Prostate gland (tissue), 2 donors: ENCODE data around the gene RIT1. TPM values are rescaled to one million over a fixed set of nuclear protein-coding genes. Genes with fewer than 3 reads are reported as not detected.
A peak's percentile ranks its signal among the peaks of the same experiment; 100 is the strongest.

ENCODE experiments used
- DNase-seq: peaks from one replicate; pipeline ENCODE4 v3.0.0-alpha.2; 2019; ENCODE audit warnings: low spot score
- H3K27ac ChIP-seq, 2 donors: fragments of 200-600 bp; sonication (generic); 2 replicates each; pipeline ENCODE4 v1.5.1; 2017 to 2019
- H3K27me3 ChIP-seq: fragments of 200-600 bp; sonication (generic); replicated peaks from 2 replicates; pipeline ENCODE4 v1.5.1; 2019; ENCODE audit not compliant: insufficient read depth
- H3K36me3 ChIP-seq, 2 donors: fragments of 200-600 bp; sonication (generic); 1 replicate in 1 of 2; 2 replicates in 1 of 2; pipeline versions ENCODE4 v1.5.1 to v1.8.1; 2017 to 2019
- H3K4me1 ChIP-seq: fragments of 200-600 bp; sonication (generic); replicated peaks from 2 replicates; pipeline ENCODE4 v1.5.1; 2019
- H3K4me3 ChIP-seq, 2 donors: fragments of 200-600 bp; sonication (generic); 2 replicates each; pipeline ENCODE4 v1.5.1; 2017 to 2019
- H3K9me3 ChIP-seq: fragments of 200-600 bp; sonication (generic); 2 replicates; pipeline ENCODE4 v1.5.1; 2017
- POLR2A ChIP-seq: fragments of 450-650 bp; IDR thresholded peaks from one replicate; pipeline ENCODE4 v1.6.1; 2016; ENCODE audit warnings: antibody characterized with exemption, mild to moderate bottlenecking
- POLR2AphosphoS5 ChIP-seq: sonication (generic); formaldehyde crosslinking; IDR thresholded peaks from one replicate; pipeline ENCODE4 v1.6.1; 2017; ENCODE audit warnings: antibody characterized with exemption
- WGBS: methylation state at CpG from one replicate; pipeline ENCODE4 v1.1.5; 2018; 5-methylcytosine and 5-hydroxymethylcytosine counted together
- intact Hi-C: fragments of 100-400 bp; cut with DNase I; formaldehyde crosslinking; loops from one replicate; pipeline ENCODE4 v1.14.2; 2022
- total RNA-seq, 2 donors: library from RNA; depleted of rRNA; stranded (reverse); fragments of >200 nt; gene quantifications; one replicate each; pipeline ENCODE4 v1.1.0, GENCODE V29; 2016
- TF ChIP-seq, protein P1 (sequence below), 4 experiments: fragments of 200-600 bp in 2 of 4; fragments of 450-650 bp in 2 of 4; sonication (generic) in 2 of 4; IDR thresholded peaks; 1 replicate in 3 of 4; 2 replicates in 1 of 4; pipeline ENCODE4 v1.5.1; 2016 to 2019; ENCODE audit warnings: antibody characterized with exemption in 4 of 4, mild to moderate bottlenecking in 2 of 4, moderate library complexity in 2 of 4

RIT1 gene
- total RNA-seq, 2 donors from 2014 or later, result 20.8 to 21.8 TPM

DNA sequence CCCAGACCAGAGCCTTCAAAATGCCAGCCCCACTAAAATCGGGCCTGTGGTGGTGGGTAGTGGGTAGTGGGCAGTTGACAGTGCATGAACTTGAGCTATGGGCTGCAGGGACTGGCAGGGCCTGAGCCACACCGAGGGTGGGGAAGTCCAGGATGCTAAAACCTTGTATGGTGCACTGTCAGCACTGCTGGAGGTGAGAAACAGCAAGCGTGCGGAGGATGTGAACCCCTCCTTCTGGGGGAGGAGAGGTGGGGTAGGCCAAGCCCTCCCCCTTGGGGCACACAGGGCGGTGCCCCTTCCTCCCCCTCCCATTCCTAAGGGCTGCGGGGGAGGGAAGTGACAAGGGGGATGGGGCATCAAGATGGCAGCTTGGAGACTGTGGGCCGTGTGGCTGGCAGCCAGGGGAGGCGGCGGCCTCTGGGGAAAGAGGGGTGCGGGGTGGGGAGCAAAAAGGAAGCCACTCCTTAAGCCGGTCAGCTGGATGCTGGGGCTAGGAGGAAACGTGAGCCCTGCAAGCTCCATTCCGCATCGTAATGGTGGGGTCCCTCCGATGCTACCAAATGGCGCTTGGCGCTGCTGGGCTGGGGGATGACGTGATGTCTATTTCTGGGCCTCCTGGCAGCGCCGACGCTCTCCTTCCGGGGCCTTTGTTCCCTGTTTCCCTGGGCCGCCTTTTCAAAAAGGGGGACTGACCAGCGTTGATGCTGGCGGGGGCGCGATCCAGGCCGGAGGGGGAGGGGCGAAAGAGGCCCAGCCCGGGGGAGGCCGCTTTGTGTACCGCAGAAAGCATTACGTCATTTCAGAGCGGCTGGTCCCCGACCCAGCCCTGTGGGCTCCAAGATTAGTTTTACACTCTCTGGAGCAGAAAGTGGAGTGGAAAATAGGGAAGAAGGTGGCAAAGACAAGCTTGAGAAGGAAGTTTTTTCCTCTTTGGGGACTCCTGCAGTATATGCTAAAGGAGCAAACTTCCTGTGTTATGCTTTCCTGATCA lies 51.0 kb downstream of the RIT1 start:
- Histone ChIP-seq H3K4me1 (no peaks in the 10 kb centered on the region), H3K4me3 (peak overlapping the region in 1 of 2 donors; percentile 31), H3K36me3 (no peaks in the 10 kb centered on the region), H3K27ac (peak overlapping the region; percentile 23 to 85), H3K9me3 (no peaks in the 10 kb centered on the region), H3K27me3 (no peaks in the 10 kb centered on the region)
- WGBS, result 4% methylated on average over 35 of the region's 35 CpGs
- TF ChIP-seq, protein P1, sequence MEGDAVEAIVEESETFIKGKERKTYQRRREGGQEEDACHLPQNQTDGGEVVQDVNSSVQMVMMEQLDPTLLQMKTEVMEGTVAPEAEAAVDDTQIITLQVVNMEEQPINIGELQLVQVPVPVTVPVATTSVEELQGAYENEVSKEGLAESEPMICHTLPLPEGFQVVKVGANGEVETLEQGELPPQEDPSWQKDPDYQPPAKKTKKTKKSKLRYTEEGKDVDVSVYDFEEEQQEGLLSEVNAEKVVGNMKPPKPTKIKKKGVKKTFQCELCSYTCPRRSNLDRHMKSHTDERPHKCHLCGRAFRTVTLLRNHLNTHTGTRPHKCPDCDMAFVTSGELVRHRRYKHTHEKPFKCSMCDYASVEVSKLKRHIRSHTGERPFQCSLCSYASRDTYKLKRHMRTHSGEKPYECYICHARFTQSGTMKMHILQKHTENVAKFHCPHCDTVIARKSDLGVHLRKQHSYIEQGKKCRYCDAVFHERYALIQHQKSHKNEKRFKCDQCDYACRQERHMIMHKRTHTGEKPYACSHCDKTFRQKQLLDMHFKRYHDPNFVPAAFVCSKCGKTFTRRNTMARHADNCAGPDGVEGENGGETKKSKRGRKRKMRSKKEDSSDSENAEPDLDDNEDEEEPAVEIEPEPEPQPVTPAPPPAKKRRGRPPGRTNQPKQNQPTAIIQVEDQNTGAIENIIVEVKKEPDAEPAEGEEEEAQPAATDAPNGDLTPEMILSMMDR (IDR thresholded peaks at IDR 0.05), result no peak
- TF ChIP-seq POLR2A (no peak), POLR2AphosphoS5 (no peak)
- intact Hi-C loops, result loop anchor here (5.0 kb wide), 1 partner anchor 52 kb away; the partner anchor contains the start of gene RIT1
- no peak for DNase-seq

DNA sequence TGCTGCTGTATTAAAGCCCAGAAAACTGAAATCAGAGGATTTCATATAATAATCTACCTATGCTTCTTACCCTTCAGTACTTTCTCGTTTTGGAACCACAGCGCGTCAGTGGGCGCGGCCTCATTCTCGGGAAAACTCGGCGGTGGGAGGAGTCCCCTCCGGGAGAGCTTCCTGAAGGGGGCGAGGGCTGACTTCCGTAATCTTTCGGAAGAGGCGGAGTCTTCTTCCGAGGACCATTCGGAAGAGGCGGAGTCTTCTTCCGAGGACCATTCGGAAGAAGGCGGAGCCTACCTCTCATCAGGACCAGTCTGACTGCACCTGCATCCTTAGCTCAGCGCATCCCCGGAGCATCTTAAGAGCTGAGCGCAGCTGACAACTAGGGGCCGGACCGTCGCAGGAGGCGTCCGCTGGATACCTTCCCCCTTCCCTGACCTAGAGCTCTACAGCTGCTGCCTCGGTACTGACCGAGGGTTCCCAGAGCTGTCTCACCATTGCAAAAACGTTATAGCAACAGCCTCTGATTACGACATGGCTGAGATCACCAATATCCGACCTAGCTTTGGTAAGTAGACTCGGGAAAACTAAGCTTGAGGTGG lies 51.8 kb downstream of the RIT1 start, which contains the start of gene SYT11:
SYT11 (plus strand) TSS at position 334 of the 596 bp plus-strand sequence; CDS start at position 529, 195 bp downstream.
- H3K36me3 ChIP-seq, result no peaks in the 10 kb centered on the region
- no peaks in the 10 kb centered on the region for H3K4me1 ChIP-seq
- H3K9me3 ChIP-seq, result no peaks in the 10 kb centered on the region
- H3K4me3 ChIP-seq, result peak within 1 kb of the TSS; percentile 27 to 31
- TF ChIP-seq, protein P1 (IDR thresholded peaks at IDR 0.05), result peak in 1 of 4 experiments; percentile 33
- TF ChIP-seq POLR2A, result no peak
- TF ChIP-seq POLR2AphosphoS5, result peak; percentile 96
- whole genome bisulfite sequencing, result 0% methylated on average over 32 of the region's 33 CpGs
- DNase-seq, result peak; percentile 91
- intact Hi-C loops, result loop anchor here (5.0 kb wide), 1 partner anchor 53 kb away; the partner anchor contains the start of gene RIT1
- peak within 1 kb of the TSS; percentile 79 to 85 for H3K27ac ChIP-seq
- no peaks in the 10 kb centered on the region for H3K27me3 ChIP-seq

DNA sequence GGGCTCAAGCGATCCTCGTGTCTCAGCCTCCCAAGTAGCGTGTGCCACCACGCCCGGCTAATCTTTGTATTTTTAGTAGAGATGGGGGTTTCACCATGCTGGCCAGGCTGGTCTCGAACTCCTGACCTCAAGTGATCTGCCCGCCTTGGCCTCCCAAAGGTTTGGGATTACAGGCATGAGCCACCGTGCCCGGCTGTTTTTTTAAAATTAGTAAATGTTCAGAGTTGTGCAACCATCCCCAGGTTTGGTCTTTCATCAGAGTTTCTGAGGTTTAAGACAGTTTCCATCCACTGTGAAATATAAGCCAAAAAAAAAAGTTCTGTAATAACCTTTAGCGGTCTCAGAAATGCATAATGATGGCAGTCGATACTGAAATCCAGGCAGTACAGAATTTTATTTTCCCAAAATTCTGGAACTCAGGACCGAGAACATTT lies 52.3 kb downstream of the RIT1 start:
- no peak for TF ChIP-seq POLR2AphosphoS5
- intact Hi-C loops, result loop anchor here (5.0 kb wide), 1 partner anchor 53 kb away; the partner anchor contains the start of gene RIT1
- Histone ChIP-seq H3K9me3 (no peaks in the 10 kb centered on the region), H3K36me3 (no peaks in the 10 kb centered on the region), H3K4me3 (peak overlapping the region; percentile 27 to 31), H3K4me1 (no peaks in the 10 kb centered on the region), H3K27ac (peak overlapping the region; percentile 79 to 85), H3K27me3 (no peaks in the 10 kb centered on the region)
- WGBS, result 63% methylated on average over 12 of the region's 12 CpGs
- no peak for DNase-seq

DNA sequence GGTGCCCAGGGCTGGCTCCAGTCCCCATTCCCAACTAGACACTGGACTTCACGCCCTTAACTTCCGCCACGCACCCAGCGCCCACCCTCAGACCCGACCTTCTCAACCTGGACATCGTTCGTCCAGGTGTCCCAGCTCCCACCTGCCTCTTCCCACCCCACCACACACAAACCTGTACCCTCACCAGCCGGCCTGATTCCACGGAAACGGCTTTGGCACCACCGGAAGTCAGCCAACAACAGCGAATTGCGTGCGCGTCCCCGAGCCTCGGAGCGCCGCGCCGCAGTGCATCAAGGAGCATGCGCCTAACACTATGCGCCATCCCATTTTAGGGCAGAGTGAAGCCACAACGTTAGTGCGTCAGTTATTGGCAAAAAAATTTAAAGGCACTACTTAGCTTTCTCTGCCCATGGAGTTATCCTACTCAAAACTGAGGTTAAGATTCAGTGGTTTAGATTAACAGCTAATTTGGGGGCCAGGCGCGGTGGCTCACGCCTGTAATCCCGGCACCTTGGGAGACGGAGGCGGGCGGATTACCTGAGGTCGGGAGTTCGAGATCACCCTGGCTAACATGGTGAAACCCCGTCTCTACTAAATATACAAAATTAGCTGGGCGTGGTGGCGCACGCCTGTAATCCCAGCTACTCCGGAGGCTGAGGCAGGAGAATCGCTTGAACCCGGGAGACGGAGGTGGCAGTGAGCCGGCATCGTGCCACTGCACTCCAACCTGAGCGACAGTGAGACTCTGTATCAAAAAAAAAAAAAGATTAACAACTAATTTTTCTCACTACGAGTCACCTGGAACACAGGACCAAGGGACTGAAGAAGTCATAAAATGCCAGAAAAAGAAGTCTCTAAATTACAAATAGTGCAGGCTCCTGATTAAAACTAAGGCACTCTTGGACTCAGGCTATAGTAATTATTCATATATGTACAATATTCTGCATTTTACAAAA lies 53.9 kb downstream of the RIT1 start, which contains the start of gene GON4L:
GON4L (minus strand) TSS at position 240 of the 956 bp plus-strand sequence. CDS start 3,434 bp downstream, outside the sequence.
- H3K4me1 ChIP-seq, result no peaks in the 10 kb centered on the region
- intact Hi-C loops, result loop anchor here (5.0 kb wide), 1 partner anchor 55 kb away; the partner anchor contains the start of gene RIT1

More for the DNA sequence above, 53.9 kb downstream of the RIT1 start, which contains the start of gene GON4L:
- Histone ChIP-seq H3K27ac (peak within 1 kb of the TSS; percentile 75 to 82), H3K9me3 (no peaks in the 10 kb centered on the region), H3K4me3 (peak within 1 kb of the TSS; percentile 61 to 69), H3K27me3 (no peaks in the 10 kb centered on the region), H3K36me3 (peaks cover 0 to 6% of the 10 kb centered on the region in 2 donors)
- peak; percentile 88 for DNase-seq
- 18% methylated on average over 46 of the region's 46 CpGs for WGBS
- peak; percentile 99 for TF ChIP-seq POLR2AphosphoS5
- TF ChIP-seq, protein P1 (IDR thresholded peaks at IDR 0.05), result peak in 1 of 4 experiments; percentile 16
- TF ChIP-seq POLR2A, result peak; percentile 44
